Measurements from ENCODE around the gene ASCL4.

The ASCL4 gene

DNA sequence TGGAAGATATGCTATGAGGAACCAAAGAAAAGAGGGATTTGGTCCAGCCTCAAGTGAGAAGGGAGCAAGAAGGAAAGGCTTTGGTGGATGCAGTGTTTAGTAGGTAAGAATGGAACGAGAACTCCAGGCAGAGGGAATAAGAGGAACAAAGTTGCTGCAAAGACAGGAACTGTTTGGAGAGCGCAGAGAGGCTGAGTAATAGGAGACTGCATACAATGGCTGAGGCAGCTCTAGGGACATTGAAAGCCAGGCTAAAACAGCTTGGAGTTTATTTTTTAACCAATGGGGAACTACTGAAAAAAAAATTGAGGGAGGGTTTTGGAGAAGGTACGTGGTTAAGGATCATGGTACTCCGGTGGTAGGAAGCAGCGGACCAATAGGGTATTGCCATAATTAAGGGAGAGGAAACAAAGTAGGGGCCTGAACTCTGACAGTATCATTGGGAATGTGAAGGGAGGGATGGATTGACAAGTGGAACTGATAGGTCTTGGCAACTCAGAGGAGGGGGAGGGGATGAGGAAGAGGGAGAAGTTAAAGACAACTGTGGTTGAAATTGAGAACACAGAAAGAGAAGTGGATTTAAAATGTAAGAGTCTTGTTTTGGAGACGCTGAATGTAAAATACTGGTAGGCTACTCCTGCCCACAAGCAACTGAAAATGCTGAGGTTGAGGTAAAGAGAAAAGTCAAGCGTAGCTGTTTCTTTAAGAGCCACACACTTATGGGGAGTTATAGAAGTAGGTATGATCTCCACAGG, 4.8 kb downstream of the ASCL4 start:
- DNase-seq = no peak

DNA sequence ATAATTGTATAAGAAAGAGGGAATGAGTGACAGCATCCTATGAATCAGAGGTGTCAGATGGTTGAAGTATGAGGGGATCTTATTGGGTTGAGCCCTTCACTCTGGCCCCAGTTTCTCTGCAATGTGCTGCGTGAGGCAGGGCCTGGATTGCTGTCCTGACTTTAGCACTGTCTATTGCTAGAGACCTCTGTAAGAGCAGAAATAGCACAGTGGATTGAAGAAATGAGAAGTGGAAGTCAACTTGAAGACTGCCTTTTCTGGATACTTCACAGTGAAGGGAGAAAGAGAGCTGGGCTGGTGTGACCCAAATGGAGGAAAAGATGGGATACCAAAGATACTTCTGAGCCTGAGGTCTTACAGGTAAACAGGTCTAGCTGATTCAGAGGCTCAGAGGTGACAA, 5.8 kb downstream of the ASCL4 start:
- no peak for DNase-seq

DNA sequence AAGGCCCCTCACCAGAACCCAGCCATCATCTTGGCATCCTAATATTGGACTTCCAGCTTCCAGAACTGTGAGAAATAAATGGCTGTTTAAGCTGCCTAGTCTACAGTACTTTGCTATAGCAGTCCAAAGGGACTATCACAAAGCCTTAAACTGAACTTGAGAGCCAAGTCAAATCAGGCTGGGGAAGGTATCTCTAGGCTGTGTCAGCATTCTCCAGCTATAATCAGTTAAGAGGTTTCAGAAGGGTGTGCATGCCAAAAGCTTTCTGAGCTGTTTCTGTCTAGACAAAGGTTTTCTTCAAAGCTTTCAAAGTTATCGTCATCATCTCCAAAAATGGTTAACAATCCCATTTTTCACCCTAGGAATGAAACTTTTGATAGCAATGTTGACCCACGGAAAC, 7.6 kb downstream of the ASCL4 start:
- no peak for DNase-seq

DNA sequence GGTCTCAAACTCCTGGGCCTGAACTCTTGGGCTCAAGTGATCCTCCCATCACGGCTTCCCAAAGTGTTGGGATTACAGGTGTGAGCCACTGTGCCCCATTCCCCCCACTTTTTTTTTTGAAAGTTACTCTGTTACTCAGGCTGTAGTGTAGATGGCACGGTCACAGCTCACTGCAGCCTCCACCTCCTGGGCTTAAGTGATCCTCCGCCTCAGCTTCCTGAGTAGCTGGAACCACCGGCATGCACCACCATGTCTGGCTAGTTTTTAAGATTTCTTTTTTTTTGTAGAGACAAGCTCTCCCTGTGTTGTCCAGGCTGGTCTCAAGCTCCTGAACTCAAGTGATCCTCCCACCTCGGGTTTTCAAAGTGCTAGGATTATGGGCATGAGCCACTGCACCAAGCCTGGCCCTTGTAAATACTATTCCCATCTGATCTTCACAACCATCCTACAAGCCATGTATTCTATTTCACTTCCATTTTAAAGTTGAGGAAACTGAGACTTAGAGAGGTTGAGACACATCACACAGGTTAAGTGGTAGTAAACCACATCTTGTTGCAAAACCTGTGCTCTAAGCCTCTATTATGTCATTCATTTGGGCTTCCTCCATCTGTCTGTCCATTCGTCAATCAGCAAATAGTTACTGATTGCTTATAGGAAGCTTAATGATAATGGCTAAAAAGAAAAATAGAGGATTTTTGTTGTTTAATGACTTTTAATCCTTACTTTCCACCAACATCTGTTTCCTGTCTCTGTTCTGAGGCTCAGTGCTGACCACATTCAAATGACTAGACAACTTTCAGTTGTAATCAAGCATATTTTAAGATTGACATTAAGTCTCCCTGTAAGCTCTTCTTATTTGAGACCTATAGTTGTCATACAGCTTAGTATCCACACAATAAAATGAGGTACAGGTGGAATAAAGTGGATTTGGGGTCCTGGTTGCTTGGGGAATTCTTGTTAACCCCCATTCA, 9.2 kb downstream of the ASCL4 start:
- DNase-seq = no peak

DNA sequence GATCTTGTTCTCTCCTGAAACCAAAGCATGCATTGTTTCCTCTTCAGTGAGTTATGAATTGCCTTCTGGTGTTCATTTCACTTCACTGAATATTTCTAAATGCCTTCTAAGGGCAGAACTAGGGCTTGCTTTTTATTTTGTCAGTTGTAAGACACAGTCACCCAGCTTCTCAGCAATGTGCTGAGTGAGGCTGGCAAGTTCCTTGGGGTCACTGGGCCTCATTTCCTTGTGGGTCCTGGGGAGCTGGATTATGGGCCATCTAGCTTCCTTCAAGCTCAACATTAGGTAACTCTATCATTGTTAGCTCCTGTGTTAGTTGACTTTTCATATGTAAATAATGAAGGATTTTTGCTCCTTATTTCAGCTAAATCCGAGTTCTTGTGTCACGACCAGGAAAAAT, 13.8 kb downstream of the ASCL4 start:
- no peak for DNase-seq

DNA sequence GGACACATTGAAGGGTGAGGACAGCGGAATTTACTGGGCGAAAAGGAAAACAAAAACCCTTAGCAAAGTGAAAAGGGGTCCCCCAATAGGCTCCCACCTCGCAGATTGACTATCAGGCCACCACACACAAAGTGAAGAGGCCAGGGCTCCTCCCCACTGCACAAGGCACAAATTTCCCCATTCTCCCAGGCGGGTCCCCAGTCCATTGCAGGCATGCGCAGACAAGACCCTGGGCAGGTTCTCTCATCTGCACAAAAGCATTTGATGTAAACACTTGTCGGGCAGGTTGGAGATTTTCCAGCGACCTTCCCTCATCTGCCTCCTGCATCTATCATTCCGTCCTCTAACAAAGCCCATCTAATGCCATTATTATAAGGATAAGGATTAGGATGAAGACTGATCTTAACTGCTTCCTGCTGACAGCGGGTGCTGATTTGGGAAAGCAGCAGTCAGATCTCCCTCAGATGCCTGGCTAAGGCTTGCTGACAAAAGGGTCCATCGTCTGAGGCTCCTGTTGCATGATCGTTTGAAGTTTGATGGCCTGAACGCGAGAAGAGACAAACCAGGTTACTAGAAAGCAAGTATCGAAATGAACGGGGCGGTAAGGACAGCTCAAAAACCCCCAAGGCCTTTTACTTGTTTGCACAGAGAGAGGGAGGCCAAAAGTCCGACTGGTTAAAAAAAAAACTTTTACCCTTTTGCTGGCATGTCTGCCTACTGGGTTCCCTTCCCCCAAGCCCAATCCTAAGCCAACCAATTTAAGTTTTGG, 14.4 kb downstream of the ASCL4 start:
- DNase-seq = no peak

DNA sequence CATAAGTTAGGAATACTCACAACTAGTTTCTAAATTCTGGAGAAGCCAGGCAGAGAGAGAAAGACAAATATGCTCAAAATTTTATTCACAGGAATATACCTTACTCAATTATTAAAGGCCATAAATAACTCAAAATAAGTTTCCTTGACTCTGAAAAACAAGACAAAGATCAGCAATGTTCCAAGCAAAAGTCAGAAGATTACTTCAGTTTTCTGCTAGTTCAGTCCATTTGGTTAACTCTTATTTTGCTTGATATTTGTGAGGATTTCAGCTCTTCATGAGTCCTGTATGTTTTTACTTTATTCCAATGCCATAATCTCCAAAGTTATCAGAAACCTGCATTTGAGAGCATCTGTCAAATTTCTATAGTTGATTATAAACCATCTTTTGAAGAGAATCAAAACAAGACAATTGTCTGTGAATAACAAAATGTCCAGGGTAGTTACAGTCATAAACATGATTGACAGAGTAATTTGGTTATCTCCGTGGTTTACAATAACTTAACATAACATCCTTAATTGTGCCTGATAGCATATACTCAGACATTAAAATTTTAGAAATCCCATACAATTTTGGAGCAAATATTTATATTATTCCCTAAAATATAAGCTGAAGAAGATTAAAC, 17.1 kb downstream of the ASCL4 start:
- DNase-seq = no peak

DNA sequence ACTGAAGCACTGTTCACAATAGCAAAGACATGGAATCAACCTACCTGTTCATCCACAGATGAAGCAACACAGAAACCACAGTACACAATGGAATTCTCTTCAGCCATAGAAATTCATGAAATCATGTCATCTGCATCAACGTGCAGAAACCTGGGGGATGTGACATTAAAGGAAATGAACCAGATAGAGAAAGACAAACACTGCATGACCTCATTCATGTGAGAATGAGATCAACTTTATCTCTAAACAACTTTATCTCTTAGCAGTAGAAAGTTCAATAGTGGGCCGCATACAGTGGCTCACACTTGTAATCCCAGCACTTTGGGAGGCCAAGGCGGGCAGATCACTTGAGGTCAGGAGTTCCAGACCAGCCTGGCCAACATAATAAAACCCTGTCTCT, 19.9 kb downstream of the ASCL4 start:
- no peak for DNase-seq

DNA sequence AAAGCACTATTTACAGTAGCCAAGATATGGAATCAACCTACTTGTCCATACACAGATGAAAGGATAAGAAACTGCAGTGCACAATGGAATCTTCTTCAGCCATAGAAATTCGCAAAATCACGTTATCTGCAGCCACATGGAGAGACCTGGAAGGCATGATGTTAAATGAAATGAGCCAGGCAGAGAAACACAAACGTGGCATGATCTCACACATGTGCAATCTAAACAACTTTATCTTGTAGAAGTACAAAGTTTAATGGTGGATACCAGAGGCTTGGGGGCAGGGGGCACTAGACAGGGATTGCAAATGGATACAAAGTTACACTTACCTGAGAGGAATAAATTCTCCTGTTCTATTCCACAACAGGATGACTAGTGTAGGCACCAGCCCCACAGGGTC, 24.1 kb downstream of the ASCL4 start:
- no peak for DNase-seq

DNA sequence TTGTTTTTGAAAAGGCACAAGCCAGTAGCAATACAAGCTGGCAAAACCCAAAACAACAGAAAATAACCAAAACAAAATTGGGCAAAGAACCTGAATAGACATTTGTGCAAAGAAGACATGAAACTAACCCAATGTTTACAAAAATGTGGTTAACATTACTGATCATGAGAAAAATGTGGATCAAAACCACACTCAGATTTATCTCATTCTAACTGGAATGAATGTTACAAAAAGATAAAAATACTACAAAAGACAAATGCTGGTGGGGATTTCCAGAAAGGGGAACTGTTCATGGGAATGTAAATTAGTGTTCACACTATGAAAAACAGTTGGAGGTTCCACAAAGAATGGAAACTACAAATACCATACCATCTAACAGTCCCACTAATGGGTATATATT, 26.6 kb downstream of the ASCL4 start:
- DNase-seq = no peak

DNA sequence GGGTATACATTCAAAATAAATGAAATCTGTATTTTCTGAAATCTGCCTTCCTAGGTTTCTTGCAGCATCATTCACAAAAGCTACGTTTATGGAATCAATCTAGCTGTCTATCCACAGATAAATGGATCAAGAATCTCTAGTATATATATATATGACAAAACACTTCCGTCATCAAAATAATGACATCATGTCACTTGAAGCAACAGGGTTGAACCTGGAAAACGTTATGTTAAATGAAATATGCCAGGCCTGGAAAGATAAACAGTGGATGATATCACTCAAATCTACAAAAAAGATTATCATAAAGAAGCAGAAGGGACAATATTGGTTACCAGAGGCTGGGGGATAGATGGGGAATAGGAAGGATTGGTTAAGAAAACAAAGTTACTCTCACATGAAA, 28.6 kb downstream of the ASCL4 start:
- no peak for DNase-seq

DNA sequence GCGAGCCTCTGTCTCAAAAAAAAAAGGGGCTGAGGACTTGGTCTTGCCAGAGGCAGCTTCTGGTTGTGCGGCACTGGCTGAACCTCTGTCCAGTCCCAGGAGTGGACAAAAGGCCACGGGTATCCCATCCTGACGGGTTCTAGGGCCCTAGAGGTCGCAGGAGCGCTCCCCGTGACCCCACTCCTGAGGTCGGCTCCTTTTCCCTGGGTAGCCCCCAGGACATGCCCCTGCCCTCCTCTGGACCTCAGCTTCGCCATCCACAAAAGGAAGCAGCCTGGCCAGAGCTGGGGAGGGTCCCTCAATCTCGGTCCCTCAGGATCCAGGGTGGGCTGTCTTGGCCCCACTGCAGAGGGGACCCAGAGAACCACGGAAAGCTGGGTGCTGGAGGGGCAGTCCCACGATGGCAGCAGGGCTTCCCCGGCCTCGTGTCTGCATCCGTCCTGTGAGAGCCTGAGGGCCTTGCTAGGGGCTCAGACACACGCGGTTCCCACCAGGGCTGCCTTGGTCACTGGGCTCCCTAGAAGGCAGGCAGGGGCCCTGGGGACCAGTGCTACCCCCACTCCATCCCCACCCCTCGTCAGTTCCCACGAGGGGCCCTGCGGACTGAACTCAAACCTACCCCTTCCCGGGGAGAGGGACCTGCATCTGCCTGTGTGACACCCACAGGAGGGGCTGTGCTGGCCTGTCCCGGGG, 31.1 kb downstream of the ASCL4 start:
- no peak for DNase-seq

DNA sequence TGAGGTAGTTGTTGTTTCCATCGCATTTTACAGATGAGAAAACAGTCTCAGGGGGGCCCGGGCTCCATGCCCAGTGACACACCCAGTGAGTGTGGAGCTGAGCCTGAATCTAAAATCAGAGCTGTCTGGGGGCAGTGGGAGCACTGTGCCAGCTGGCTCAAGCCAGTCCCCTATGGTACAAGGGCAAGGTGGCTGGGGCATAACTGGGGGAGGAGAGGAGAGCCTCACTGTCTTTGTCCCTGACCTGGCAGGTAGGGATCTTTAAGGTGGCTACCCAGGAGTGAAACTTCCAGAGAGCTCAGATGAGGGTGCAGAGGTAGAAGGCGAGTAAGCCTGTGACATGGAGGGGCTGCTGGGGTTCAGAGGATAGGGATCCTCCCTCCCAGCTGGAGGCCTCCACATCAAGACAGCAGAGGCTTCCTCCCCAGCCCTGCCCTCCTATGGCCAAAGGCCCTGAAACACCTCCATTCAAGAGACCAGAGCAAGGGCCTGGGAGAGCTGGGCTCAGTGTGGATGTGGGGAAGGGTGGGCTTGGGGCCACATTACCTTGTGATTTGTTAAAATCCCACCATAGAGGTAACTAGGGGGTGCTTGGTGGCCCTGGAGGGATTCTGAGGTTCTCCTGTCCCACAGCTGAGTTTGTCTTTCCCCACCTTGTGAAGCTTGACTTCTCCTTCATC, 33.1 kb downstream of the ASCL4 start:
- no peak for DNase-seq

DNA sequence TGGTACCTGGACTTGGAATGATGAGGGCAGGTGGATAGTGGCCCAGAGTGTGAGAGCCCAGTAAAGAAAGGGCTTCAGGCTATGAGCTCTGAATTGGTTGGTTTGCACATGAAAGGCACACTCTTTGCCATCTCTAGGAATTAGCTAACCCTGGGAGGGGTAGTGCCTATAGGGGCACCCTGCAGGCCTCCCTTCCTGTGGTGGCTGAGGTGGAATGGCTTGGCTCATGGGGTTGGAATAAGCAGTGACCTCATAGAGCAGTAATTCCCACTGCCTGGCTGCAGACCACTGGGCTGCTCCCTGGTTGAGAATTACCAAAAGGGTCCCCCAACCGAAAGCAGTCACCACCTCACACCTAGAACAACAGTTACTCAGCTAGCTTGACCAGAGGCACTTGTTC, 42.7 kb downstream of the ASCL4 start:
- no peak for DNase-seq

DNA sequence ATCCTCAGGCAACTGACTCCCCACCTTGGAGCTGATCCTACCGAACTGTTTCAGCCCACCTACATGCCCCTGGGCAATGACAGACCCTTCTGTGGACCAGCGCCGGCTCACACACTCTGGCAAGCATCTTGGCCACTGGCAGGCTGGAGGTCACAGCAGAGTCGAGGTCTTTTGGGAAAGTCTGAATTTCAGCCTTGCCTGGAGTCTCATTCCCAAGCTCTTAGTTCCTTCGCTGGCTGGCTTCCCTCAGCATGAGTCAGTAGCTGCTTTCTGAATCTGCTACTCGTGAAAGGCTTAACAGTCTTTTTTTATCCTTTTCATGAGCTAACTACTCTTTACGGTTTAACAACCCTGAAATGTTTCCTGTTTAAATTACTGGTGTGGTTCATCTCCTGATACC, 44.5 kb downstream of the ASCL4 start:
- no peak for DNase-seq

DNA sequence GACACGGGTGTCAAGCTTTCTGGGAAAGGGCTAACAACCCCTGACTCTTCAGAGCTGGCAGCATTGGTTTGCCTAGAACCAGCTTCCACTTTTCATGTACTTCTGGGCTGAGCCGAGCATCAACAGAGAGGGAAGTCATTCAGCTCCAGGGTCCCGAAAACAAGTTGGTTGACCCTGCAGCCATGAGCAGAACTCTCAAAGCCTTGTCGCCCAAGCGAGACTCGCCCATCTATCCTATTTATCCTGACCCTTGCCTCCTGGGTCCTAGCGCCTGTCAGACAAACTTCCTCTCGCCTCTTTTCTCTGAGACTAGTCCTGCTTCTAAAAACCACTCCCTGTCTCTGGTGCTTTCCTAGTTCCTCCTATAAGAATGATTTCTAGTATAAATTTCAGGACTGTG, 47.9 kb downstream of the ASCL4 start:
- DNase-seq = no peak
